MCF 10A (cell line): Measurements from ENCODE around the gene AKAP12. TPM values are rescaled to one million over a fixed set of nuclear protein-coding genes. Genes with fewer than 3 reads are reported as not detected.

Experiments
- BruUV-seq: library from RNA; stranded (reverse); fragments of 400-500 nt; replicated peaks from 2 replicates; lab custom pipeline; 2021; lab: Mats Ljungman, UMichigan
- CTCF ChIA-PET: fragments of 300-600 bp; sonication (Branson Sonifier 250); formaldehyde crosslinking; extraction: SDS; loops from one replicate; lab custom pipeline; 2021; ENCODE audit warnings: antibody characterized with exemption, inconsistent platforms; lab: Yijun Ruan, JAX
- POLR2A ChIA-PET: fragments of 300-600, 350-650 bp; sonication (Branson Sonifier 250); formaldehyde crosslinking; extraction: SDS; loops from one replicate; lab custom pipeline; 2020; ENCODE audit warnings: antibody characterized with exemption, inconsistent platforms; lab: Yijun Ruan, JAX
- DNase-seq: peaks from one replicate; pipeline ENCODE4 v3.0.0-alpha.2; 2018; ENCODE audit not compliant: unreplicated experiment
- H3K27ac Mint-ChIP-seq: one replicate; pipeline ENCODE4 v1.8.0; 2022; ENCODE audit warnings: mild to moderate bottlenecking, low read depth, mixed read lengths; ENCODE audit not compliant: unreplicated experiment
- H3K27me3 Mint-ChIP-seq: one replicate; pipeline ENCODE4 v1.8.0; 2022; ENCODE audit warnings: mixed read lengths; ENCODE audit not compliant: insufficient read depth, unreplicated experiment
- H3K36me3 Mint-ChIP-seq: one replicate; pipeline ENCODE4 v1.8.0; 2022; ENCODE audit warnings: mild to moderate bottlenecking, moderate library complexity, mixed read lengths; ENCODE audit not compliant: insufficient read depth, unreplicated experiment
- H3K4me1 Mint-ChIP-seq: one replicate; pipeline ENCODE4 v1.8.0; 2022; ENCODE audit warnings: mixed read lengths; ENCODE audit not compliant: insufficient read depth, unreplicated experiment
- H3K4me3 Mint-ChIP-seq: one replicate; pipeline ENCODE4 v1.8.0; 2022; ENCODE audit warnings: mild to moderate bottlenecking, moderate library complexity, mixed read lengths; ENCODE audit not compliant: unreplicated experiment
- H3K9me3 Mint-ChIP-seq: one replicate; pipeline ENCODE4 v1.8.0; 2022; ENCODE audit warnings: mixed read lengths; ENCODE audit not compliant: unreplicated experiment
- CTCF ChIP-seq: fragments of 200-600 bp; IDR thresholded peaks from one replicate; pipeline ENCODE4 v1.8.0; 2022; ENCODE audit warnings: antibody characterized with exemption, mild to moderate bottlenecking; ENCODE audit not compliant: unreplicated experiment
- intact Hi-C: fragments of 100-400 bp; cut with micrococcal nuclease; formaldehyde crosslinking; loops from 2 replicates; pipeline ENCODE4 v1.14.1; 2022
- total RNA-seq: library from RNA; stranded (reverse); gene quantifications from 2 replicates; pipeline ENCODE4 v1.2.3, GENCODE V29; 2022

AKAP12 gene
- total RNA-seq, 1 experiment from 2014 or later = 0.63 TPM

GRCh38 chr6:151233731-151234130 is 6.0 kb upstream of the AKAP12 start:
- ChIA-PET POLR2A (no interaction called here), CTCF (no interaction called here)
- no peak for DNase-seq
- no peaks in the 10 kb centered on the region for H3K36me3 Mint-ChIP-seq
- peaks cover 32% of the 10 kb centered on the region for H3K27me3 Mint-ChIP-seq
- intact Hi-C loops = no loop called here
- H3K27ac Mint-ChIP-seq = no peak overlapping the region
- no peak for TF ChIP-seq CTCF
- H3K4me1 Mint-ChIP-seq = no peaks in the 10 kb centered on the region
- no peaks in the 10 kb centered on the region for H3K9me3 Mint-ChIP-seq
- BruUV-seq = no TSS peak
- no peak overlapping the region for H3K4me3 Mint-ChIP-seq

- TF ChIP-seq CTCF = no peak
- H3K27ac Mint-ChIP-seq = no peak overlapping the region
- no TSS peak for BruUV-seq
- H3K9me3 Mint-ChIP-seq = no peaks in the 10 kb centered on the region
- no peak overlapping the region for H3K4me3 Mint-ChIP-seq
- ChIA-PET POLR2A (interaction anchor here (0.6 kb wide), 1 partner anchor 105 kb away, joined by 3 read pairs; no protein-coding TSS in a partner anchor), CTCF (no interaction called here)
- H3K27me3 Mint-ChIP-seq = peaks cover 38% of the 10 kb centered on the region
- DNase-seq = no peak
- H3K4me1 Mint-ChIP-seq = no peaks in the 10 kb centered on the region
- H3K36me3 Mint-ChIP-seq = no peaks in the 10 kb centered on the region
- intact Hi-C loops = no loop called here
Measured at GRCh38 chr6:151236668-151237401, 2.9 kb upstream of the AKAP12 start.

- ChIA-PET POLR2A (interaction anchor here (0.5 kb wide), 1 partner anchor 223 kb away, joined by 4 read pairs; no protein-coding TSS in a partner anchor), CTCF (interaction anchor here (0.6 kb wide), 1 partner anchor 30 kb away, joined by 4 read pairs; no protein-coding TSS in a partner anchor)
- peak; percentile 11 for DNase-seq
- BruUV-seq = no TSS peak
- H3K4me1 Mint-ChIP-seq = no peaks in the 10 kb centered on the region
- intact Hi-C loops = no loop called here
- peak overlapping the region; percentile 71 for H3K4me3 Mint-ChIP-seq
- no peak overlapping the region for H3K27ac Mint-ChIP-seq
- TF ChIP-seq CTCF = no peak
- no peaks in the 10 kb centered on the region for H3K9me3 Mint-ChIP-seq
- H3K36me3 Mint-ChIP-seq = no peaks in the 10 kb centered on the region
- peaks cover 50% of the 10 kb centered on the region for H3K27me3 Mint-ChIP-seq
Measured at GRCh38 chr6:151240036-151240685, 394 bp downstream of the AKAP12 start.
